Uterus (tissue), 4 donors: ENCODE measurements around the gene HEXB. TPM values are rescaled to one million over a fixed set of nuclear protein-coding genes. Genes with fewer than 3 reads are reported as not detected.

Source experiments
- DNase-seq, 2 donors: peaks; one replicate each; pipeline ENCODE4 v3.0.0-alpha.2; 2019 to 2020
- H3K27ac ChIP-seq, 2 donors: fragments of 200-600 bp; sonication (generic); 1 replicate in 1 of 2; 2 replicates in 1 of 2; pipeline ENCODE4 v1.5.1; 2016 to 2018
- H3K27me3 ChIP-seq, 2 donors: fragments of 200-600 bp; sonication (generic); one replicate each; pipeline ENCODE4 v1.5.1; 2018 to 2019; ENCODE audit warnings: control low read depth in 1 of 2
- H3K36me3 ChIP-seq, 2 donors: fragments of 200-600 bp; sonication (generic); one replicate each; pipeline ENCODE4 v1.5.1; 2019; ENCODE audit warnings: control low read depth in 1 of 2
- H3K4me1 ChIP-seq, 2 donors: fragments of 200-600 bp; sonication (generic); one replicate each; pipeline ENCODE4 v1.5.1; 2018 to 2019; ENCODE audit warnings: control low read depth in 1 of 2
- H3K4me3 ChIP-seq, 2 donors: fragments of 200-600 bp; sonication (generic); 1 replicate in 1 of 2; 2 replicates in 1 of 2; pipeline ENCODE4 v1.5.1; 2018 to 2019; ENCODE audit warnings: mild to moderate bottlenecking in 1 of 2
- H3K9me3 ChIP-seq, 2 donors: fragments of 200-600 bp; sonication (generic); one replicate each; pipeline ENCODE4 v1.5.1; 2019; ENCODE audit warnings: control low read depth in 1 of 2
- POLR2A ChIP-seq, 2 donors: fragments of 450-650 bp; IDR thresholded peaks; one replicate each; pipeline ENCODE4 v1.6.1; 2016; ENCODE audit warnings: antibody characterized with exemption in 2 of 2, mild to moderate bottlenecking in 1 of 2, moderate library complexity in 1 of 2
- intact Hi-C: fragments of 100-400 bp; cut with DNase I; formaldehyde crosslinking; loops from one replicate; pipeline ENCODE4 v1.15.1; 2023; ENCODE audit warnings: low total_unique reads
- total RNA-seq, 4 donors: library from RNA; depleted of rRNA in 3 of 4; stranded (reverse); fragments of >200 nt in 3 of 4; gene quantifications; one replicate each; pipeline versions ENCODE4 v1.1.0 to v1.2.4, GENCODE V29; 2014 to 2023
- TF ChIP-seq, protein P1 (sequence below), 4 experiments: fragments of 200-600 bp in 2 of 4; fragments of 450-650 bp in 2 of 4; sonication (generic) in 2 of 4; IDR thresholded peaks; one replicate each; pipeline ENCODE4 v1.5.1; 2016 to 2019; ENCODE audit warnings: antibody characterized with exemption in 4 of 4, mild to moderate bottlenecking in 2 of 4, moderate library complexity in 1 of 4
- donor health status: DM: yes; HTN: yes; CAD: no.

Gene HEXB
- total RNA-seq, 4 donors from 2014 or later: 115 to 195 (median 146) TPM

DNA sequence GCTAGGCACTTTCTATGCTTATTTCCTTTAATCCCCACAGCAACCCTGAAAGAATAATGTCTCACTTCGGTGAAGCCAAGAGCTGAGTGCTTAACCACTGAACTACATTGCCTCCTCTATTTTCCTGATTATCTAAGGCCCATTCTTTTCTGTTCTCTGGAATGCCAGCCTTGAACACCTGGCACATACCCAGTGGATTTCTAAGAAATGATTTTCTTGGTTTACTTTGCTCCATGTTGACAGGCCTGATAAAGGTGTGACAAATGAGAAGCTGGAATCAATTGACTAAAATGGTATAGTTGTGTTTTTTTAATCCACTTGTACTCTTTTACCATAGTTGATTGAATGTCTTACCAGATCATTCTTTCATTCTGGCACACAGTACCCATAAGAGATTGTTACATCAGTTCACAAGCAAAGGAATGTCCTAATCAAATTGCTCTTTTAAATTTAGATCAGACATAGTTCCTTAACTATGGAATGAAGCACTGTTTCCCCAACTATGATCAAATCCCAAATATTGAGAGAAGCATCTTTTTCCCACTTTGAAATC lies 35.5 kb upstream of the HEXB start:
- Histone ChIP-seq H3K36me3 (no peaks in the 10 kb centered on the region), H3K4me1 (no peaks in the 10 kb centered on the region), H3K9me3 (no peaks in the 10 kb centered on the region), H3K27ac (no peak overlapping the region), H3K4me3 (no peak overlapping the region), H3K27me3 (no peaks in the 10 kb centered on the region)
- TF ChIP-seq POLR2A (IDR thresholded peaks at IDR 0.05): no peak
- TF ChIP-seq, protein P1, sequence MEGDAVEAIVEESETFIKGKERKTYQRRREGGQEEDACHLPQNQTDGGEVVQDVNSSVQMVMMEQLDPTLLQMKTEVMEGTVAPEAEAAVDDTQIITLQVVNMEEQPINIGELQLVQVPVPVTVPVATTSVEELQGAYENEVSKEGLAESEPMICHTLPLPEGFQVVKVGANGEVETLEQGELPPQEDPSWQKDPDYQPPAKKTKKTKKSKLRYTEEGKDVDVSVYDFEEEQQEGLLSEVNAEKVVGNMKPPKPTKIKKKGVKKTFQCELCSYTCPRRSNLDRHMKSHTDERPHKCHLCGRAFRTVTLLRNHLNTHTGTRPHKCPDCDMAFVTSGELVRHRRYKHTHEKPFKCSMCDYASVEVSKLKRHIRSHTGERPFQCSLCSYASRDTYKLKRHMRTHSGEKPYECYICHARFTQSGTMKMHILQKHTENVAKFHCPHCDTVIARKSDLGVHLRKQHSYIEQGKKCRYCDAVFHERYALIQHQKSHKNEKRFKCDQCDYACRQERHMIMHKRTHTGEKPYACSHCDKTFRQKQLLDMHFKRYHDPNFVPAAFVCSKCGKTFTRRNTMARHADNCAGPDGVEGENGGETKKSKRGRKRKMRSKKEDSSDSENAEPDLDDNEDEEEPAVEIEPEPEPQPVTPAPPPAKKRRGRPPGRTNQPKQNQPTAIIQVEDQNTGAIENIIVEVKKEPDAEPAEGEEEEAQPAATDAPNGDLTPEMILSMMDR (IDR thresholded peaks at IDR 0.05): no peak
- intact Hi-C loops: loop anchor here (5.0 kb wide), 1 partner anchor 747 kb away; no protein-coding TSS in a partner anchor
- DNase-seq: no peak

DNA sequence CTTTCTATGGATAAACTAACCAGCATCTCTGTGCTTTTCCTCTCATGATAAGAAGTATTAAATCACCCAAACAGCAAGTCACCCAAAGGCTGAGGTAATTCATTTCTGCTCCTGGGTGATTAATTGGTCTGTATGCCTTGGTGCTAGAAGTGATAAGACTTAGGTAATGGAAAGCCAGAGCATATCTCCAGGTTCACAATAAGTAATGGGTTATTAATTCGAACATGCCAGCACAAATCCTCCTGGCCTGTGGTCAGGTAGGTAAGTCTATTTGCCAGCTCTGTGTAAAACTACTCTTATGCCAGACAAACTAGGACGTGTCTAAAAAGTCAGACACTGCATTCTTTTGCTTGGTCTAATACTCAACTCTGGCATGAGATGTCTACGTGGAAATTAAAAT lies 33.3 kb upstream of the HEXB start:
- intact Hi-C loops: no loop called here
- Histone ChIP-seq H3K27ac (no peak overlapping the region), H3K27me3 (no peaks in the 10 kb centered on the region), H3K36me3 (no peaks in the 10 kb centered on the region), H3K9me3 (no peaks in the 10 kb centered on the region), H3K4me3 (no peak overlapping the region), H3K4me1 (no peaks in the 10 kb centered on the region)
- DNase-seq: no peak
- TF ChIP-seq, protein P1 (IDR thresholded peaks at IDR 0.05): no peak
- TF ChIP-seq POLR2A (IDR thresholded peaks at IDR 0.05): no peak

DNA sequence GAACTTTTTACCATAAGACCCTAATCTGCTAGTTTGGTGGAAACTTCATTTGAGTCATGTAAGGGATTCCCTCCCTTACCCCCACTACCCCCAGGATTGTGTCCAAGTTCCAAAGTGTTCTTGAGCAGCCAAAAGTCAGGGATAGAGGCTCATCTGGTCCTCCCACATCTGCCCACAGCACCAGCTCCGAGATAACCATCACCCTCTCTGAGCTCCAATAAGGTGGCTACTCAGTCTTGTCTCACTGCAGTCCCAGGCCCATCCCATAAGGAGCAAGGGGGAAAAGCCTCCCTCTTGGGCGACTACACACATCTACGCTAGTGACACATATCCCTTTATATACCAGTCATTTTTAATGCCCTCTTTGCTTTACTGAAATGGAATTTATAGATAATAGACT lies 32.5 kb upstream of the HEXB start:
- Histone ChIP-seq H3K4me3 (no peak overlapping the region), H3K27me3 (no peaks in the 10 kb centered on the region), H3K27ac (no peak overlapping the region), H3K4me1 (no peaks in the 10 kb centered on the region), H3K9me3 (no peaks in the 10 kb centered on the region), H3K36me3 (no peaks in the 10 kb centered on the region)
- TF ChIP-seq, protein P1 (IDR thresholded peaks at IDR 0.05): no peak
- no peak for TF ChIP-seq POLR2A (IDR thresholded peaks at IDR 0.05)
- no peak for DNase-seq
- intact Hi-C loops: no loop called here

DNA sequence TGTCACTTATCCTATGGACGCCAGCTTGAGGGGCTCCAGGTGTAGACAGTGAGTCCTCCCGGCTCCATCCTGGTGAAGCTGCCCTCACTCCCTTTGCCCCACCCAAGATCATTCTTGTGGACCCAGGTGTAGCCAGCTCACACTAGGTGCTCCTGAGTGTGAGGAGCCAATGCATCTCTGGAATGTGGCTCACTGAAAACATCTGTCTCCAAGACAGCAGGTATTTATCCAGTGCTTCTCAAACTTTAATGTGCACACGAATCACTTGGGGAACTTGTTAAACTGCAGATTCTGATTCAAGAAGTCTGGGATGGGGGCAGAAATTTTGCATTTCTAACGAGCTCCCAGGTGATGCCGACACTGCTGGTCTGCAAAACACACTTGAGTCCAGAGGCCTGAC lies 31.0 kb upstream of the HEXB start:
- H3K27ac ChIP-seq: no peak overlapping the region
- no peaks in the 10 kb centered on the region for H3K27me3 ChIP-seq
- TF ChIP-seq POLR2A (IDR thresholded peaks at IDR 0.05): no peak
- TF ChIP-seq, protein P1 (IDR thresholded peaks at IDR 0.05): no peak
- no peaks in the 10 kb centered on the region for H3K4me1 ChIP-seq
- no peak overlapping the region for H3K4me3 ChIP-seq
- intact Hi-C loops: no loop called here
- no peak for DNase-seq
- H3K9me3 ChIP-seq: no peaks in the 10 kb centered on the region
- no peaks in the 10 kb centered on the region for H3K36me3 ChIP-seq

DNA sequence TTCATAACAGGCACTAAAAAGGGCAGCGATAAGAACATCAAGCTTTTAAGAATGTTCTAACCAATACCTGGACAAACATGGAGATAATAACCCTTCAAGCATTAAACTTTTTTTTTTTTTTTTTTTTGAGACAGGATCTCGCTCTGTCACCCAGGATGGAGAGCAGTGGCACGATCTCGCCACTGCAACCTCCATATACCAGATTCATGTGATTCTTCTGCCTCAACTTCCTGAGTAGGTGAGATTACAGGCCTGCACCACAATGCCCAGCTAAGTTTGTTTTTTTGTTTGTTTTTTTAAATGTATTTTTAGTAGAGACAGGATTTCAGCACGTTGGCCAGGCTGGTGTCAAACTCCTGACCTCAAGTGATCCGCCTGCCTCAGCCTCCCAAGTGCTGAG lies 29.8 kb upstream of the HEXB start:
- Histone ChIP-seq H3K27me3 (no peaks in the 10 kb centered on the region), H3K9me3 (no peaks in the 10 kb centered on the region), H3K4me3 (no peak overlapping the region), H3K36me3 (no peaks in the 10 kb centered on the region), H3K4me1 (no peaks in the 10 kb centered on the region), H3K27ac (no peak overlapping the region)
- DNase-seq: no peak
- no peak for TF ChIP-seq POLR2A (IDR thresholded peaks at IDR 0.05)
- TF ChIP-seq, protein P1 (IDR thresholded peaks at IDR 0.05): no peak
- intact Hi-C loops: no loop called here
